Activated CD8-positive, alpha-beta memory T cell treated with anti-CD3 and anti-CD28 coated beads for 48 hours (primary cell): ENCODE data around the gene RNF13.

ENCODE experiments used
- DNase-seq, 3 experiments: peaks; one replicate each; pipeline ENCODE4 v3.0.0-alpha.2; 2020; ENCODE audit warnings: low read depth in 2 of 3, low spot score in 2 of 3

The RNF13 gene

DNA sequence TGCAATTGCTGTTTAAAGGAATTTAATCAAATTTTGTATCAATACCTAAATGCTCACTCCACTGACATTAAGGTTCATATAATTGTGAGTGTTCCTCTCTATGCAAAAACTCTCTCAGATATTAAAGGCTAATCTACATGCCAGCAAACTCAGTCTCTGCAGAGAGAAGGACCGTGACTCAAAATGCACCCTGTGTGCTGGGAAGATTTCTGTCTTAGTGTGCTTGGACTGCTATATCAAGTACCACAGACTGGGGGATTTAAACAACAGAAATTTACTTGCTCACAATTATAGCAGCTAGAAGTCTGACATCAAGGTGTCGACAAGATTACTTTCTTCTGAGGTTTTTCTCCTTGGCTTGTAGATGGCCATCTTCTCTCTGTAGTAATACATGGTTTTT lies 176.3 kb downstream of the RNF13 start:
- DNase-seq = no peak

DNA sequence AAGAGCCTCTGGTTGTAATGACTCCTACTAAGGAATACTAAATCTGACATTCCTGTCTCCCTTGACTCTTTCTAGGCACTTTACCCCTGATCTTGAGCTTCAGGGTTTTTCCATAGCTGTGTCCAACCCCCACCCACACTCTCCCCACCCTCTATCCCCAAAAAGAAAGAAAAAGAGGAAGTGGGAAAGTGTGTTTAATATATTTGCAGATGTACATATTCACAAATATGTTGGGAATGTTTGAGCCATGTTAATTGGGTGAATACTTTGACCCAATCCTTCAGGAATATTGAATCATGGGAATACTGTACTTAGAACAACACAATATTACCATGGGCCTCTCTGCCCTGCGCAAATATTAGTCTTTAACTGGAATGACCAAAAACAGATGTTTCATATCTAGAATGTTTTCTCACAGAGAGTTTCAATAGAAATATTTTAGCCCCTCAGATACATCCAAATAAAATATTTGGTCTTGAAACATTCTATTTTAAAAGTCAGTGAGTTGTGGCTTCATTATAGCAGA lies 177.5 kb downstream of the RNF13 start:
- DNase-seq = no peak

GRCh38 chr3:149992416-149993058 lies 179.5 kb downstream of the RNF13 start:
- DNase-seq = no peak

DNA sequence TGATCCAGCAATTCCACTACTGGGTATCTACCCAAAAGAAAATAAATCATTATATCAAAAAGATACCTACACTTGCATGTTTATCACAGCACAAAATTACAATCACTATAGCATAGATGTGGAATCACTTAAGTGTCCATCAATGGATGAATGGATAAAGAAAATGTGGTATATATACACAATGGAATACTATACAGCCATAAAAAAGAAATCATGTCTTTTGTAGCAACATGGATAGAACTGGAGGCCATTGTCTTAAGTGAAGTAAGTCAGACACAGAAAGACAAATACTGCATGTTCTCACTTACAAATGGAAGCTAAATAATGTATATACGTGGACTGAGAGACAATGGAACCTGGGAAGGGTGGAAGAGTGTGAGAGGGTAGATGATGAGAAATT lies 185.9 kb downstream of the RNF13 start:
- no peak for DNase-seq

DNA sequence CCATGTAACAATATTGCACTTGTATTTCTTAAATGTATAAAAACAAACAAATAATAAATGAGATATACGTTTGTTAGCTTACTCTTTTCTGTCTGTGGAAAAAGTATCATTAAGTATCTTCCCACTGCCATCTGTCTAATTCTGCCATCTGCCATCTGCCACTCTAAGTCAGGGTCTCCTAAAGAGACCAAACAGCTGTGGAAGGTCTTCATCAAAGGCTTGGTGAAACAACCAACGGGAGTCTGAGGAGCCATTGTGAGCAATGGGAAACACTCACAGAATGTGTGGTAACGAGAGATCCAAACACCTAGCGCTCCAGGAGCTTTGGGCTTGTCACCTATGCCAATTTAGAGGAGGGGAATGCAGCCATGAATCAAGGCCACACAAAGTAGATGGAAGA lies 186.4 kb downstream of the RNF13 start:
- no peak for DNase-seq

DNA sequence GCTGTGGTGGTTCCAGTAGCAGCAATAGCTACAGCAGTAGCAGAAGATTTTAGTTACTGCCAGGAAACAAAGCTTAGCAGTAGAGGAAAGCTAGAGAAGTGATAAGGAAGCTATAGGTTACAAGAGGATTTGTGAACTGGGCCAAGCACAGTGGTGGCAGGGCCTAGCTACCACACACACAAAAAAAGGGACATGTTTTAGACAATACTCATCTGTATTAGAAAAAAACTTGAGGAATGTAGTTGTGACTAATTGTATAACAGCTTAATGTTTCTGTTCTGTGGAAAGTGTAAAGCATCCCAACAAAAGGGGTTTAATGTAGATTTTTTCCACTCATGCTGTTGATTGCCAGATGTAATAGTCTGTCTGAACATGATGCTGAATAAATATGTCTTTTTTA lies 187.6 kb downstream of the RNF13 start:
- no peak for DNase-seq

DNA sequence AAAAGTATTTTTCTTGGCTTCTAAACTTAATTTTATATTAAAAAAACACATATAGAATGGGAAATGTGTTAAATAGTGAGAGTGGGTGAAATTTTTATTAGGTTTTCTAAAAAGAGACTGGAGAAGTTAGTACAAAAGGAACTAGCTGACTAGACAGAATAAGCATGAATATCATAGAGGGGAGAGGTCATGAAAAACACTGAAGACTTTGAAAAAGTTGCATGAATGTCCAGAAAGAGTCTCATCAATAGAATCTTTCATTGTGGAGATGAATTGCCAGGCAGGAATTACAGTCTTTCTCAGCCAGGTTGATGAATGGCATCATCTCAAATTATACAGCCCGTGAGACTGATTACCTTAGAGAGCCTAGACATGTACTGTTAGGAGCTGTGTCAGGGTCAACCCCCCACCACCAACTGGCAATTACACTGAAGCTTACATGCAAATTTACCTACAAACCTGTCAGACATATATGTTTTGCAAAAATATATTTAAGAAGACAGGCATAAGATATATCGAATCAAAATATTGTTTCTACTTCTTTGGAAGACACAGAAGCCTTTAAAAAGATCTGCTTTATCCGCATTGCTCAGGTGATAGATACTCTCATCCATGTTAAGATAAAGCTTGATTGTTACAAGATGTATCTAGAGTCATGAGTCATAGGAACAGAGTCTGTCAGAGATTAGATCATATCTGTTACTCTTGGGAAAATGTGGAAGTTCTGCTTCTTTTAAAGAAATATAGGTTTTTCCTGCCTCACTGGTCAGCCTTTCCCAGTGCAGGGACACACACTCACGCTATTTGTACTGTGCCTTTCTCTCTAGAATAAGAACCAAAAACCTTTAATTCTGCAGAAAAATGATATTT lies 192.5 kb downstream of the RNF13 start:
- DNase-seq = no peak

GRCh38 chr3:150006794-150007193 lies 193.8 kb downstream of the RNF13 start:
- no peak for DNase-seq
